ENCODE data around the gene SLC22A5.

The SLC22A5 gene

DNA sequence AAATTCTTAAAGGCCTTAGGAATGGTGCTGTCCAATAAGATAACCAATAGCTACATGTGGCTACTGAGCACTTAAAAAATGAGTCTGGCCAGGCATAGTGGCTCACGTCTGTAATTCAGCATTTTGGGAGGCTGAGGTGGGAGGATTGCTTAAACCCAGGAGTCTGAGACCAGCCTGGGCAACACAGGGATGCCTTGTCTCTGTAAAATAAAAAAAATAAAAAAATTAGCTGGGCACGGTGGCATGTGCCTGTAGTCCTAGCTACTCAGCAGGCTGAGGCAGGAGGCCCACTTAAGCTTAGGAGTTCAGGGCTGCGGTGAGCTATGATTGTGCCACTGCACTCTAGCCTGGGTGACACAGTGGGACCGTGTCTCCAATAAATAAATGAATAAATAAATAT, 1.3 kb upstream of the SLC22A5 start:
- no peak for DNase-seq

DNA sequence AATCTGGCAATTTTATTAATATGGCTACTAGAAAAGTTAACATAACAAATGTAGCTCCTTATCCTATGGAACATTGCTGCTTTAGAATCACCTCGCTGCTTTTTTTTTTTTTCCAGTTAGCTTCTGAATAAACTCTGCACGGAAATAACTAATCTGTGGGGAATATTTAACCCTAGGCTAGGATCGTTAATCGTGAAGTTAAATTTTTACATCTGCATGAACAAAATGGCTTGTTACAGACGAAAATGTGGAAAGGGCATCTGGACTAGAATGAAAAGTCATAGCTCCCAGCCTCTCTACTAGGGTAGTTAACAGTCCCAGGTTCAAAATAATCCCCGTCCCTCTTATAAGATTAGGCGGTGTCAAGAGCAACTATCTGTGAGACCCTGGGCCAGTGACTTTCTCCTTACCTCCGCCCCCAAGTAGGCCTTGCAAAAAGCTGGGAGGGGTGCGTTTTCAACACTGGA, 470 bp upstream of the SLC22A5 start:
- no peak for DNase-seq

DNA sequence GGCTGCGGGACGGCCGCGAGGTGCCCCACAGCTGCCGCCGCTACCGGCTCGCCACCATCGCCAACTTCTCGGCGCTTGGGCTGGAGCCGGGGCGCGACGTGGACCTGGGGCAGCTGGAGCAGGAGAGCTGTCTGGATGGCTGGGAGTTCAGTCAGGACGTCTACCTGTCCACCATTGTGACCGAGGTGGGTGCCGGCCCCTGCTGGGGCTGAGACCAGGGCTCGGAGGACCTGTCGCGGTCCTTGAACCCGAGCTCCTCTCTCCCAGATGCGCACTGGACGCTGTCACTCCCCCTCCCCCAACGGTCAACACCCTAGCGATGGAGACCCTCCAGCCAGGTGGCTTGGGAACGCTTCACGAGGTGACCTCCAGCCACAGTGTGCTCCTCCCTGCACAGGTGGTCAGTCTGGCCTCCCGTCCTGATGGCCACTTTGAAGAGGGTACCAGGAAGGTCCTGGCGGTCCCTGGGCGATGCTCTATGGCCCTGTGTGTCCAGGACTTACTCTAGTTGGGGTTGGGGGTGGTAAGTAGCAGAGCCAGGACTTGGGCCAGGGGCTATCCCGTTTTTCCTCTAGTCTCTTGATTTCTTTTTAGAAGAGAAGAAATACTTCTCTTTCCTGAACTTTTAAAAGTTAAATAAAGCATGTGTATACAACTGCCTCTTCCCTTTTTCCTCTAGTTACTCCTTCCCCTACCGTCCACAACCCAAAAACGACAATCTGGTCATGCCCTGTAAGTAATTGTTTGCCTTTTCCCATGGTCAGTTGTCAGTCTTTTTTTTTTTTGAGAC, 866 bp downstream of the SLC22A5 start:
- DNase-seq, result no peak

DNA sequence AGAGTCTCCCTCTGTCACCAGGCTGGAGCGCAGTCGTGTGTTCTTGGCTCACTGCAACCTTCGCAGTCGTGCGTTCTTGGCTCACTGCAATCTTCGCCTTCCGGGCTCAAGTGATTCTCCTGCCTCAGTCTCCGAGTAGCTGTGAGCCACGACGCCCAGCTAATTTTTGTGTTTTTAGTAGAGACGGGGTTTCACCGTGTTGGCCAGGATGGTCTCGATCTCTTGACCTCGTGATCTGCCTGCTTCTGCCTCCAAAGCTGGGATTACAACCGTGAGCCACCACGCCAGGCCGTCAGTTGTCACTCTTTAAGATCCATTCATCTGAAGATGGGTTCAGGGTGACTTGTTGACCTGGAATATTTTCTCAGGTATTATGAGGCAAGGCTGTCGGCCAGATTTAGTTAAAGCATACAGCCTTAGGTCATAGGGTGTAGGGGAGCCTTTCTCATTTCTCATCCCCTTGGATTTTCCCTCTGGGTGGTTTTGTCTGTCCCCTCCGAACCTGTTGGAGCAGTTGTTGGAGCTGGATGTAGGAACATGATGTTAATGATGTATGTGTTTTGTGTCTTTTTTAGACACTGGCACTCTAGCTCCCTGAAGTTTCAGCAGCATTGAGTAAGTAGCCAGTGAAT, 1.6 kb downstream of the SLC22A5 start:
- DNase-seq, result no peak

DNA sequence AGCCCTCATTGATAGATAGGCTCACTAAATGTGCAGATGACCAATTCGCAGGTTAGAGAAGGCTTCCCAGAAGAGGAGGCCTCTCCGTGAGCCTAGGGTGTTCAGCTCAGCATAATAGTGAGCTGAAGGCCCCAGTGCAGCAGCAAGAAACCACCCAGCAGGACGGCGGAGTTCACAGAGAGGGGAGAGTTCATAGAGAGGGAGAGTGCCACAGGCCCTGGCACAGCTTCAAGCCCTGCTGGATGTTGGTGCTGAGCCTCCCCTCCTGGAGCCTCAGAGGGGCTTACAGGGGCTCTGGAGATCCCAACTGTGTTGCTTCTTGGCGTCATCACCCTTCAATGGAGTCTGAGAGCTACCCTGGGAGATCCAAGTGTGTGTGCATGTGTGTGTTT, 2.1 kb downstream of the SLC22A5 start:
- DNase-seq, result no peak

DNA sequence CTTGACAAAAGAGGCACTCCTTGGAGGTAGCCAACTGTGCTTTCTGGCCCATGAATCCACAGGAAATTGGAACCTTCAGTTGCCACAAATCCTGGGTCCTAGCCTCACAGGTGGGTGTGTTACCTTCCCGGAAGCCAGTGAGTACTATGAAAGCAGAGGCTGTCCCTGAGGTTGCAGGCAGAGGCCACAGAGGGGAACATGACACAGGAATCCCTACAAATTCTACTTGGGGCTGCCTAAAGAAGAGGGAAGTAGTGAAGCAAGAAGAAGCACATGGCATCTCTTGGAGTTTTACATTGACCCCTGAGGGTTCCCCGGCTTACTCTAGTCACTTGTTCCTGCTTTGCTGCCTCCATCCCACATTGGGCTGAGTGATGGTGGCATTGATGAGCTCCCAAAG, 2.6 kb downstream of the SLC22A5 start:
- no peak for DNase-seq

DNA sequence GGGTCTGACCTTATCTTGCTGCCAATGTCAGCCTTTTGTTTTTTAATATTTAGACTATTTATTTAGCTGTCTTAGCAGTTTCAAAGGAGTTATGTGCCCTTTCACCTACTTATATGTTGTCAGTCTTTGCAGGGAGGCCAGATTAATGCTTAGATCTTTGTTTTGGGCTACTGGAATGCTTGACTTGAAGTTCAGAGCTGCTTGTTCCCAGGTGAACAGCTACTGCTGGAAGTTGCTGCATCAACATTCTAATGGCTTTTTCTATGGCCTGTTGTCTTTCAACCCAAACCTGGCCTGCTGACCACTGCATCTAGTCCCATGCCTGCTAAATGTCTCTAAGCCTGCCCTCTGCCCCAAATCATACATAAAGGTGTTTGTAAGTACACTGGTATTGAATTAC, 3.0 kb downstream of the SLC22A5 start:
- DNase-seq, result no peak

DNA sequence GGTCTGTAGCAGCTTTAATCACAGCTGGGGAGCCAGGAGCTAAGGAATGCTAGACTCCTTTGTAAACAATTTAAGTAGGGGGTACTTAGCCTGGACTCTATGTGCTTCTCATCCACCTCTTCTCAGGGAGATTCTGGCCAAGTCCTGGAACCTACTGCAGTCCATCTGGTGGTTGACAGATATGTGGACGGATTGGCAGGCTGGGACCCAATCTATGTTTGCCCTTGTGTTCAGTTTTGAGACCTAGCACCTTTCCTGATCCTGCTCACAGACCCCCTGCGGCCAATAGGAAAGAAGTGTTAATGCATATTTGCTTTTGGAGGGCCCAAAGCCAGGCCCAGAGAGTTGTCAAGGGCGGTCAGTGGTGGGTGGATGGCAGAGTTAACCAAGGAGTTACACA, 6.4 kb downstream of the SLC22A5 start:
- no peak for DNase-seq

DNA sequence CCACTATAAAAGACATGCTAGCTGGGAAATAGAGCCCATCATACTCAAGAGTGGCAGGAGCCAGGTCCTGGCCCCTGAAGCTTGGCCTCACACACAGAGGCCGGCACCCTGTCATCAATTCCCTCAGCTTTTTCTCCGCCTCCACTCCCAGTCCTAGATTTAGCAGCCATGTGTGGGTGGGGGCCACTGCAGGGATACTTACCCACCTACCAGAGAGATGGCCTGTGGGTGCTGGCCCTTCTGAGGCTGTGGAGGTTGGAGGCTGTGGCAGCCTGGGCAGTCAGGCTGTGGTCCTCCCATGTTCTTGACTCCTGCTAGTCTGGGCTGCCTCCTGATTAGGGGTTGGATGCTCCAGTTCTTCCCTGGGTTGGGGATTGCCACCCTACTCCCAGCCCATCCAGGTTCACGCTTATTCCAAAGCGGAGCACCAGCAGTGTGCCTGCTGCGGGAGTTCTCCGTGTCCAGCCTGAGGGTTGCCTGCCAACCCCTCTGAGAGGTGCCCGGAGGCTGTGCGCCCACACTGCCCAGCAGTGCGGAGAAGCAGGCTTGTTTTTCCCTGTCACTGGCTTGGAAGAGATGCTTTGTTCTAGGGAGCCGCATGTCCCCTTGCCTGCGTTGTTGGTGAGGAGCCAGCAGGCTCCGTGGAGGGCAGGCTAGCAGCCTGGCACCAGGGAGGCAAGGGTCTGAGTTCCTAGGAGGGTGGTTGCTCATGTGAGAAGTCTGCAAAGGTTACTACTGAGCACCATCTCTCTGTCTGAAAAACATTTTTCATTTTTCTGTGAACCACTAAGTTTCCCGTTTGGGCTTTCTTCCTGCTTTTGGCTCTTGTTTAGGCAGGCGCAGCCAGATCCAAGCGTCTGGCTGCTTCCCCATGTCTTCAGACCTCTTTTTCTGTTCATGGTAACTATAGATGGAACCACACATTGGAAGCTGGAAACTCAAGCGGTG, 7.5 kb downstream of the SLC22A5 start:
- DNase-seq, result no peak

DNA sequence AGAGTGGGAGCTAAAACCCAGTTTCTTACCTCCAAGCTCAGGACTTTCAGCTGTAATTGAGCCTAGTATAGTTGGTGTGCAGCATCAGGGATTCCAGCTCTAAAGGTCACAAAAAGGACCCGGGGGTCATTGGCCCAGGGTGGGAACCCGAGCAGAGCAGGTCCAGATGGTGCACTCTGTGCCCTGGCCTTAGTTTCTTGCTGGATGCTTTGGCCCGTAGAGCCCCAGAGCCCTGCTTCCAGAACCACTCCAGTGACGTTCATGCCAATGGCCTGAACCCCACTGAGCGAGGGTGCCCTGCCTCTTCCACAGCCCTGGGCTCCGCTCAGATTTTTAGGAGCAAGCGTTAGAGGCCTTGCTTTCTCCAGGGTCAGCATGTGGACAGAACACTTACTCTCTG, 8.2 kb downstream of the SLC22A5 start:
- DNase-seq, result no peak

DNA sequence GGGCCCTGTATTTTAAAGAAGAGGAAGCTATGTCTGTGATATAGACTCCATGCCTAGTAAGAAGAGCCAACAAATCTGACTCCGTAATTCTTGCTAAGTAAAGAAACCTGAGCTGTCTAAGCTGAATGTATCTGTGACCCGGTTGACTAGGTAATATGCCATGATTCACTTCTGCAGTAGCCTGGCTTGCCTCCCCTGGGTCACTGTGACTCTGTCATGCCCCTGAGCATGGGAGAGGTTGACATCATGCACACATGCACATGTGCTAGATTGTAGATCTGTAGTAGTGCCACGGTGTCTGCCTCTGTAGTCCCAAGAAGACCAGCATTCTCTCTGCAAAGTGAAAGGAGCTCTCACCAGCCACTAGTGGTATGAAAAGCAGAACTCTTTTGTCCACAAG, 9.1 kb downstream of the SLC22A5 start:
- no peak for DNase-seq

DNA sequence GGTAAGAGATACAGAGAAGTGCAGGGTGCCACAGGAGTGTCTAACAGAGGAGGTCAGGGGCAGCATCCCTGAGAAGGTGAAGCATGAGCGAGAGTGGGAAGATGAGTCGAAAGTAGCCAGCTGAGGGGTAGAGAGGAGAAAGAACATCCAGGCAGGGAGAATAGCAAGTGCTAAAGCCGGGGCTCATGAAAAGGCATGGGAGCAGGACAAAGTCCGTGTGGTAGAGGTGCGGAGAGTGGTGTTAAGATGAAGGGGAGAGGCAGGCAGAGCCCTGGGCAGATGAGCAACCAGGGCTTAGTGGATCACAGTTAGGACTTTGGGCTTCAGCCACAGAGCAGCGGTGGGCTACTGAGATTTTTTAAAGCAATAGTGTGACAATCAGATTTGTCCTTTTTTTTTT, 10.5 kb downstream of the SLC22A5 start:
- no peak for DNase-seq

DNA sequence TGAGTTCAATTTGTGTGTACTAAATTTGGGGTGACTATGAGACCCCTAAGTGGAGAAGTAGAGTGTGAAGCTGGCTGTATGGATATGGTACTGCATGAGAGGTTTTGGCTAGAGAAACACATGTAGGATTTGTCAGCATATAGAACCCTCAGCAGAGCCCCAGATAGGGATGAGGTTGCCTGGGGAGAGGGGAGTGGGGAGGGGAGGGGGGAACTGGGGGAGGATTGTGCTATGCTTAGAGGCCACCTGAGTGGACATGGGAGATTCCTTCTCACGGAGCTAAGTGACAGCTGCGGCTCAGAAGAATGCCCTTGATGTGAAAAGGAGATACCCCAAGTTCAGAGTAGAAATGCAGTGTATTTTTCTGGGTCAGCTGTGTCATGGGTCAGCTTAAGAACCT, 11.2 kb downstream of the SLC22A5 start:
- DNase-seq, result no peak

DNA sequence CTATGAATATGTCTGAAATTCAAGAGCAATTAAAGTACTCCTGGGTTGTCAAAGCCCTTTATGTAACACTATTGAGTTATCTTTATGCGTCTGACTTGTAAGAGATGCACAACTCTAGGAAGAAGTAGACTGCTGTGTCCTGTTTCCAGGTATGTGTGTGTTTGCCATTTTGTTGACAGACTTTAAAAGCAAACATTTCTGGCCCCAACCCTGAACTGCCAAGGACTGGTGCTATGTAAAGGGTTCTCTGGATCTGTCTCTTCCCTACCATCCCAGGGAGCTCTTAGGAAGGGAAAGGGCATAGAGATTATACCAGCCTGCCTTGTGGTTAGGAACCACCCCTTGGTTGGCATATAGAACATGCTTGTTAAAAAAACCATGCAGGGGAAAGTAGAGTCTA, 12.1 kb downstream of the SLC22A5 start:
- no peak for DNase-seq

DNA sequence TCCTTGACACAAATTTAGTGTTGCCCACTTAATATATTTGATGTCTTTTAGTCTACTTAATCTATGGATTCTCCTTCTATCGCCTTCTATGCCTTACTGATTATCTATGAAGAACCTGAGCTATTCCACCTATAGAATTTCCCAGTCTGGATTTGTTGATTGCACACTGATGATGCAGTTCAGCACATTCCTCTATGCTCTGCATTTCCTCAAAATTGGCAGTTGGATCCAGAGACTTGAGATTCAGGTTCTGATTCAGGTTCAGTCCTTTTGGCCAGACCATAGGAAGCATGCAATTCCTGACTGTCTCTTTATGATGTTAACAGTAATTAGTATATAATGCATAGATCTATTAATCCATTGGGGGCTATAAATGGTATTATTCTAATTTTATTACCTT, 13.8 kb downstream of the SLC22A5 start:
- DNase-seq, result no peak

DNA sequence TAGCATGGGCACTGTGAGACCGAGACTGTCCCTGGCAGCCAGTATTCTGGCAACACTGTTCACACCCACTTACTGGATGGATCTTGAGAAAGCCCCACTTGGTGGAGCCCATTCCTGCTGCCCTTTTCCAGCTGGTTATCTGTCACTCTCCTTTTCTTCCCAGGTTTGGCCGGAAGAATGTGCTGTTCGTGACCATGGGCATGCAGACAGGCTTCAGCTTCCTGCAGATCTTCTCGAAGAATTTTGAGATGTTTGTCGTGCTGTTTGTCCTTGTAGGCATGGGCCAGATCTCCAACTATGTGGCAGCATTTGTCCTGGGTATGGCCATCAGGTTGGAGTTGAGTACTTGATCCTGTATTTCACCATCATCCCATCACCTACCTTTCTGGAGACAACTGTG, 14.5 kb downstream of the SLC22A5 start:
- DNase-seq, result no peak

DNA sequence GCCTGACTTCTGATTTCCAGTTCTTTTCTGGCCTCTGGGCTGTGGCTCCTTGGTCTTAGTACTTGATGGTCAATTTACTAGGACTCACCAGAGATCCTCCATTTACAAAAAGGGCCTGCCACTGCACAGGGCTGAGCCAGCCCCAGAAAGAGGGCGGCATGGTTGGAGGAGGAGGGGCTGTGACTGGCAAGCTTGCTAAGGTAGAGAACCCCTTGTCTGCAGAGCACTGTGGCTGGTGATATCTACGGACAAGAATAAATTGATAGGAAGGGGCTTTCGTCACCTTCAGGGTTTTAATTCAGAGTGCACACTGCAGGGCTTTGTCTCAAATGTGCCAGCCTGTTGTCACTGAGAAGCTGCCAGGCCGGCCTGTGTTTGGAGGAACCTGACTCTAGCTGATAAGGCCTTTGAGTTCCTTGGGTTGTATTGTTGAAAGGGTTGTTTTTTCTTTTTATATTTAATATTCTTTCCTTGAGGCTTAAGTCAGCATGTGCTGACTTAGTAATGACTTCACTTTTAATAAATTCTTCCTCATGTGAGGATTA, 15.1 kb downstream of the SLC22A5 start:
- DNase-seq, result no peak

DNA sequence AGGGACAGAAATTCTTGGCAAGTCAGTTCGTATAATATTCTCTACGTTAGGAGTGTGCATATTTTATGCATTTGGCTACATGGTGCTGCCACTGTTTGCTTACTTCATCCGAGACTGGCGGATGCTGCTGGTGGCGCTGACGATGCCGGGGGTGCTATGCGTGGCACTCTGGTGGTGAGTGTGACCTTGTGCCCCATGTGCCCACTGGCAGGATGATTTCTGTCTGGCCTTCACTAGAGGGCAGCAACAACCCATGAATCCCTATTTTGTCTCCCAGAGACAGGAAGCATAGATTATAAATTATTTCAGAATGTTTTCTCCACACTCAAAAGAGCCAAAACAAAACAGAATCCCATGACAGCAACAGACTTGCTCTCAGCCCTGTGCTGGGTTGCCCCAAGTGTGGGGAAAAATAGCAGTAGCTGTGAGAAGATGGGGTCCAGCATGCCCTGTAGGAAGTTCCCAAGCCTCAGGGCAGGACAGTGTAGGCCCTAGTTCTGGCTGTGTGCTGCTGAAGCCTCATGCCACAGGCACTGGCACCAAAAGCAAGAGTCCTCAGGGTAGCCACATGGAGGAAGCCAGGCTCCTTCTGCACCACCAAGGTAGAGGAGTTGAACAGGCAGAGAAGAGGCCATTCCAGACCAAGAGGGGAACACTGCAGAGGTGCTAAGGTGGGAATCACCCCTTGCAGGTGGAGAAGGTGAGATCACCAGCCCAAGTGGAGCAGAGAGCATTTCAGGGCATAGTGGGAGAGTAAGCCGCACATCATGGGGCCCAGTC, 16.0 kb downstream of the SLC22A5 start:
- DNase-seq, result peak; percentile 55 to 65

DNA sequence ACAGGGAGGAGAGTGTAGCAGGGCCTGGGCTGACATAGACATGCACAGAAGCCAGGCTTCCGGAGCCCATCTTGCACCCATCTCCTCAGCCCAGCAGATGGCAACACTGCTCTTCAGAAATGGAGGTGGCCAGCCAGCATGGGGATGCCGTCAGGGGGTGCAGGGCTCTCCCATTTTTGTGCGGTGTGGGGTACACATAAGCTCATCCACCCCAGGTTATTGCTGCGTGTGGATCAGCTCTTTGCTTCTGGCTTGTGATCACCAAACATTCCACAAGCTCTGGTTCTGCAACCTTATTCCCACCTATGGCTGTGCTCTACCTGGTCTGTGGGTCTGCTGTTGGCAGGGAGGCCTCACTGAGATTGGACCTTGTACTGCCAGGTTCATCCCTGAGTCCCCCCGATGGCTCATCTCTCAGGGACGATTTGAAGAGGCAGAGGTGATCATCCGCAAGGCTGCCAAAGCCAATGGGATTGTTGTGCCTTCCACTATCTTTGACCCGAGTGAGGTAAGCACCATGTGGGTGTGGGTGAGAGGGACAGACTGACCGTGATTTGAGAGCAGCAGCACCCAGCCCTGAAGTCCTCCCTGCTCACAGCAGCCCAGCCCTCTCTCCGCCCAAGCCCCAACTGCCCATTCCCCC, 17.3 kb downstream of the SLC22A5 start:
- peak; percentile 74 for DNase-seq

DNA sequence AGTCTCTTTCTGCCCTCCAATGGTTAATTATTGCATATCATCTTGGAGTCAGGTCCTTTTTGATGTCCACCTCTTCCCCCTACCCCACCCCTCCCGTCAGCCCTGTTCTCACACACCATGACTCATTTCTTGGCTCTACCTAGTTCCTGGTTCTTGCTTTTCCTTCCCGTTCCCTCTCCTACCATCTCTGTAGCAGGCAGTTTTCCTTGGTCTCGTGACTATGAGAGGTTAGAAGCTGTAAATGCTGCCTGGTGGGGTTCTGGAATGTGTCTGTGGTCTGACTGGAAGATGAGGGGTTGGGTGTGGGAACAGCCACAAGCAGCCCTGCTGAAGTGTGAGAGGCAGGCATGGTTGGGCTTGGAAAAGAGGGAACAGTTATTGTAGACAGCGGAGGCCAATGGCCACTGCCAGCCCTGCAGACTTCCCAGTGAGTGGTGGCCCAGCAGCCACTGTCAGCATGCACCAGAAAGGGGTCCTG, 18.2 kb downstream of the SLC22A5 start:
- no peak for DNase-seq

DNA sequence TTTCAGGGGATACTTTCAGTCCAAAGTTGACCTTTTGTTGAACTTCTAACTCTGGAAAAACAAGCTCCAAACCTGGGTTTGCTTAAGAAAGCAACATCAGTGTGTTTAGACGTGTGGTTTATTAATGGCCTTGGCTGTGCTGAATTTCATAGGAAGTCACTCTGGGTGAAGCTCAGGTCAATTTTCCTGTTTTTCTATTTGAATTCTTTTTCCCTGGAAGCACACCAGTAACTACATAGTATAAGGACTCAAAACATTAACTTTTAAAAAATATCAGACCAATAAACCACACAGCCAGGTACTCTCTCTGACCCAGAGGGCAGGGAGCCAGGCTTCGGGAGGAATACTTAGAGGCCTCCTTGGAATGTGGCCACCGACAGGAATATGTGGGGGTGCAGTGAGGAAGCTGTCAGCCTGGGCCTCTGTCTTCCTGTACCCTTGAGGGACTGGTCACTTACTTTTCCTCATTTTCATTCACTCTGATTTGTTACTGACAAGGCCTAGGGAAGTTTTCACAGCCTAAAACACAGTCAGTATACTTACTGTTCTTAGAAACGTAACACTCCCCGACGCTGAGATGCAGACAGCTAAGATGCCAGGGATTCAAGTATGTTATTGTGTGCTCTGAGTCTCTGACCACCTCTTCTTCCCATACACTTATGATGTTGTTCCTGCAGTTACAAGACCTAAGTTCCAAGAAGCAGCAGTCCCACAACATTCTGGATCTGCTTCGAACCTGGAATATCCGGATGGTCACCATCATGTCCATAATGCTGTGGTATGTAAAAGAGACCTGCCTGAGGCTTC, 18.9 kb downstream of the SLC22A5 start:
- DNase-seq, result no peak

All from activated CD4-positive, alpha-beta T cell treated with anti-CD3 and anti-CD28 coated beads, Interleukin-2, amount 50 U/mL, for 4 hours (primary cell).